ENCODE results near the gene BRAP.
"Not testable (repeated sequence)": the region's sequence is repeated elsewhere in the genome, so short reads cannot be mapped to it uniquely, and the experiment has no call there.

Gene BRAP

DNA sequence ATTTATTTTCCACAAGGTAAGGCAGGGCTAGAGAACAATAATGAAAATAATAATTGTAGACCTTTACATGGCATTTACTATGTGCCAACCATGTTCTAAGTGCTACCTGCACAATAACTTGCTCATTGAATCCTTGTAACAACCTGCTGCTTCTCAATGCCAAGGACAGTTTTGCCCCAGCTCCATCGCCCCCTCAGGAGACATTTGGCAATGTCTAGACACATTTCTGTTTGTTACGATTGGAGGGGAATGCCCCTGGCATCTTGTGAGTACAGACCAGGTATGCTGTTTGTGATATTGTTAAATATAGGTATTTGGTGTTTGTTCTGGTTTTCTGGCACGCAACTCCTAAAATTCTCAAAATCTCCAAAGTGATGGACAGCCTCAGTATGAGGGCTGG is 78.5 kb downstream of the BRAP start:
- DNase-seq: no peak

DNA sequence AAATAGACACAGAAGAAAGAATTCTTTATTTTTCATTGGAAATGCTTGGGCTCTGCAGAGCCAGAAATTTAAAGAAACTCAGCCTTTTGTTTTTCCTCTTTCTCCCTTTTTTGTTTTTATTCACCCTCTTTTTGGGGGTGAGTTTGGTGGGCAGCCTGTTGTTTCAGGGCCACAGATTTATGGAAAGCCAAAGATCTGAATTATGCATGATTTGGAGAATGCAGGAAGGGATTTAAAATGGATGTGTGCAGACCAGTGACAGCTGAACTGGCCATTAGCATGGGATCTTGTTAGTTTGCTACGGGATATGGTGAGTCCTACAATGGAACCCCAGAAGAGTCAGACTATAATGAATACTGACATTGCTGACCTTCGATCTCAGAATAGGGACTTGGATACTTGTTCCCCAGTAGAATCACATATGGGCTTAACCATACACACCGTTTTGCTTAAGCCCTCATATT is 79.0 kb downstream of the BRAP start:
- peak in 1 of 56 donors; percentile 1 for DNase-seq

DNA sequence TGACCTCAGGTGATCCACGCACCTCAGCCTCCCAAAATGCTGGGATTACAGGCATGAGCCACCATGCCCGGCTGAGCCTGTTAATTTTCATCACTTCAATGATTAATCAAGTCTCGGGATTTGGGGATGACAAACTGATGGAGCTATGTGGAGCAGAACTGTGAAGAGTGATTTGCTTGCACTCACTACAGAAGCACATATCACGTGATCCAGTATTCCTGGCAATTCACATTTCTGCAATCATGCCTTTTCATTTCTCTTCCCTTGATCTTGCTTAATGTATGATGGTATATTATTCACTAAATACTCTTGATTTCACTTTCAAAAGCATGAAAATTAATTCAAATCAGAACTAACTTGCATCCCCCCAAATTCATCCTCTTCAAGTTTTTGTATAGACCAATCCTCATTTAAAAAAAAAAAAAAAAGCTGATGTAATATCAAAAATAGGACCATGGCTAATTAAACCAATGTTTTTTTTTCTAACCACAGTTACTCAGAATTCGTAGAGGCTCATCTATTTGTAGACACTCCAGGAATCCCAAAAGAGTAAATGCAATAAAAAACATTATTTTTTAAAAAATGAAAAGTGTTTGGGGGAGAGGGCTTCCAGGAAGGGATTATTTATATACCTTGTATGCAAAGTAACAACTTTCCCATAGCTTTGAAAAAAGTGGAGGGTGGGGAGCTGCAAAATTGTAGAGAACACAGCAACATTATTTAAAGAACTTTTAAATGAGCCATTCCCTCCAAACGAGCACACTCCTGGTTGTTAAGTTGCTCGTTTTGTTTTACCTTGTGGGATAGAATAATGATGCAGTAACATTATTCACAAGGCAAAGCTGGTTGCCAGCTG is 79.6 kb downstream of the BRAP start:
- peak in 2 of 56 donors; percentile 1 to 2 for DNase-seq

DNA sequence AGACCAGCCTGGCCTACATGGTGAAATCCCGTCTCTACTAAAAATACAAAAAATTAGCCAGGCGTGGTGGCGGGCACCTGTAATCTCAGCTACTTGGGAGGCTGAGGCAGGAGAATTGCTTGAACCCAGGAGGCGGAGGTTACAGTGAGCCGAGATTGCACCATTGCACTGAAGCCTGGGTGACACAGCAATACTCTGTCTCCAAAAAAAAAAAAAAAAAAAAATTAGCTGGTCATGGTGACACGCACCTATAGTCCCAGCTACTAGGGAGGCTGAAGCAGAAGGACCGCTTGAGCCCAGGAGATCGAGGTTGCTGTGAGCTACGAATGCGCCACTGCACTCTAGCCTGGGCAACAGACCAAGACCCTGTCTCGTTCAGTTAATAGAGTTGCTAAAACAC is 82.9 kb downstream of the BRAP start:
- not testable (repeated sequence) for DNase-seq

DNA sequence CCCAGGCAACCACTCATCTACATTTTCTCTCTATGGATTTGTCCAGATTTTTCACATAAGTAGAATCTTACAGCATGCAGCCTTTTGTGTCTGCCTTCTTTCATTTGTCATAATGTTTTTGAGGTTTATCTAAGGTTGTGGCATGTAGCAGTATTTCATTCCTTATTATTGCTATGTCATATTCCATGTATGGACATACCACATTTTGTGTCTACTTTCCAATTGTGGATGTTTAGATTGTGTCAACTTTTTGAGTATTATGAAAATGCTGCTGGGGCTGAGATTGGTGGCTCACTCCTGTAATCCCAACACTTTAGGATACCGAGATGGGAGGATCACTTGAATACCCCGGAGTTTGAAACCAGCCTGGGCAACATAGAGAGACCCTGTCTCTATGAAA is 83.4 kb downstream of the BRAP start:
- DNase-seq: no peak

DNA sequence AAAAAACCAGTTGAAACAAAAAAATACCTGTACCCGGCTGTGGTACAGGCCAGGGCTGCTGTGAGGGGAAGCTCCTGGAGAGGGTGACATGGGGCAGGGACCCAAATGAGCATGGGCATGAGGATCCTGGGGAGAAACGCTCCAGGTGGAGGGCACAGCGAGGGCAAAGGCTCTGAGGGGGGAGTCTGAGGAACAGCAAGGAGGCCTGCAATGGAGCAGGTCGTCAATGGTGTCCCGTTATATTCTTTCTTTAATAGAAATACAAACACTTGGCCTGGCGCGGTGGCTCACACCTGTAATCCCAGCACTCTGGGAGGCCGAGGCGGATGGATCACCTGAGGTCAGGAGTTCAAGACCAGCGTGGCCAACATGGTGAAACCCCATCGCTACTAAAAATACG is 84.8 kb downstream of the BRAP start:
- not testable (repeated sequence) for DNase-seq

DNA sequence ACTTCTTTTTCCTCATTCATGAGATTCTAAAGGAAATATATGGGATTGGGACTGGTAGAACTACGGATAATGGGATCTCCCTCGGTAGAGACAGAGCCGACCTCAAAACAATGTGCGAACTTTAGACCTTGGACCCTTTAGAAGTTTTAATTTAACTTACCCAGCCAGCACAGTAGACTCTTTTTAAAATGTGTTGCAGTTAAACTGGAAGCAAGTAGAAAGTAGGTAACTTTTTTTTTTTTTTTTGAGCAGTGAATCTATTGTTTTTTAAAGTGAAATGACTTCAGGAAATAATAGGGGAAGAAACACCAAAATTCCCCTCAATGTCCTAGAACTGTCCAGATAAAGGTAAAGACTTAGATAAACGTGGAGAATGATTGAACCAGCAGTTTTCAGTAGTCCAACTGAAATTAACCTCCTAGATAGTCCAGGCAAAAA is 85.5 kb downstream of the BRAP start:
- DNase-seq: no peak

DNA sequence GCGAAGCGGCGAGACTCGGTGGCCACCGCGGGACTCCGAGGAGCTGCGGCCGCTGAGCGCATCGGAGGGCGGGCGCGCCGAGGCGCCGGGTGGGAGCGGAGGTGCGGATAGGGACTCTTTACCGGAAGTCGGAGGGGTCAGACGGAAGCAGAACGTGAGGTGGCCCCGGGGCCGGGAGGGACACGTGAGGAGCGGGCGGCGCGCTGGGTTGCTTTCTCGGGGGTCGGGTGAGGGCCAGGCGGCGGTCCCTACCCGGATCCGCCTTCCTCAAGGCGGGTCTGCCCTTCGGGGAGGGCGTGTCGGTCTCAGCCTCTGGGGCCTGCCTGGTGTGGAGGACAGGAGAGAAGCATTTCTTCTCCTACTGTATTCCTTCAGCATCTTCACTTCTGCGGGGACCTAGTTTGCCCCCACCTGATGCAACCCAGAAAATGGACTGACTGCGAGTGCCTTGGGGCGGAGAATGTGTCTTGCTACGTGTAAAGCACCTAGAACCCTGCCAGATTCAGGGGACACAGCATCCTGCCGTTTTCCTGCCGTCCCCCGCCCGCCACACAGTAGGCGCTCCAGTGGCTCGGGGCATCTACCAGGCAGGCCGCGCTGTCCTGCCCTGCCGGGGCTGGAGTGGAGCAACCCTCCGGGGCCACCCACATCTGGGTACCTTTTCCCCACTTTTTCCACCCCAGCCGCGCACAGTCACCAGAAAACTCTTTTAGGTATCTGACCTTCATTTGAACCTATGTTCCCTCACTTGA is 86.1 kb downstream of the BRAP start:
- DNase-seq: peak; percentile 14 to 94 (median 79)

DNA sequence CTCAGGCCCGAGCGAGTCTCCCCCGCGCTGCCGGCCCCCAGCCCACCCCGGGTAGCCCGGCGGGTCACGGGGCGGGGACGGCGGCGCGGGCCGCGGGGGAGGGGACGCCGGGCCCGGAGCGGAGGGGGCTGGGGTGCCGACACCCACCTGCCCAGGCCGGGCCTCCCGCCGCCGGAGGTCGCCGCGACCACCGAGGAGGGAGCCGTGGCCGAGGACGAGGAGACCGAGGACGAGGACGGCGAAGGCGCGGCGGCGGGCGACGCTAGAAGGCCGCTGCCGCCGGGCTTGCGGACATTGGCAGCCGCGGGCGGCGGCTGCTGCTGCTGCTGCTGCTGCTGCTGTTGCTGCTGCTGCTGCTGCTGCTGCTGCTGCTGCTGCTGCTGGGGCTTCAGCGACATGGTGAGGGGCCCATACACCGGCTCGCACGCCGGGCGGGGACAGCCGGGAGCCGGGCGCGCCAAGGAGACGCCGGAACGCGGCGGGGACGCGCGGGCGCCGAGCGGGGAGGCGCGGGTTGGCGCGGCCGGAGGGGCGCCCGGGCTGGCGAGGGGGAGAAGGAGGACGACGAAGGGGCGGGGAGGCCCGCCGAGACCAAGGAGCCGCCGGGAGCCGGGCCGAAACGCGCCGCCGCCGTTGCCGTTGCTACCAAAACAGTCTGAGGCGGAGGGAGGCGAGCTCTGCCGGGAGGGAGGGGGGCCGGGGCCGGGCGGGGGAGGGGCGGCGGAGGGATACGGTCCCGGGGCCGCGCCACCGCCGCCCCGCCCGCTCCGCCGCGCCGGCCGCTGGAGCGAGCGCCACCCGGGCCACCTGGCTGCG is 86.9 kb downstream of the BRAP start, which contains the start of gene ATXN2:
ATXN2 (minus strand) TSS at position 679 of the 816 bp plus-strand sequence; CDS start at position 398, 281 bp downstream.
- peak in 48 of 56 donors; percentile 6 to 87 (median 68) for DNase-seq

DNA sequence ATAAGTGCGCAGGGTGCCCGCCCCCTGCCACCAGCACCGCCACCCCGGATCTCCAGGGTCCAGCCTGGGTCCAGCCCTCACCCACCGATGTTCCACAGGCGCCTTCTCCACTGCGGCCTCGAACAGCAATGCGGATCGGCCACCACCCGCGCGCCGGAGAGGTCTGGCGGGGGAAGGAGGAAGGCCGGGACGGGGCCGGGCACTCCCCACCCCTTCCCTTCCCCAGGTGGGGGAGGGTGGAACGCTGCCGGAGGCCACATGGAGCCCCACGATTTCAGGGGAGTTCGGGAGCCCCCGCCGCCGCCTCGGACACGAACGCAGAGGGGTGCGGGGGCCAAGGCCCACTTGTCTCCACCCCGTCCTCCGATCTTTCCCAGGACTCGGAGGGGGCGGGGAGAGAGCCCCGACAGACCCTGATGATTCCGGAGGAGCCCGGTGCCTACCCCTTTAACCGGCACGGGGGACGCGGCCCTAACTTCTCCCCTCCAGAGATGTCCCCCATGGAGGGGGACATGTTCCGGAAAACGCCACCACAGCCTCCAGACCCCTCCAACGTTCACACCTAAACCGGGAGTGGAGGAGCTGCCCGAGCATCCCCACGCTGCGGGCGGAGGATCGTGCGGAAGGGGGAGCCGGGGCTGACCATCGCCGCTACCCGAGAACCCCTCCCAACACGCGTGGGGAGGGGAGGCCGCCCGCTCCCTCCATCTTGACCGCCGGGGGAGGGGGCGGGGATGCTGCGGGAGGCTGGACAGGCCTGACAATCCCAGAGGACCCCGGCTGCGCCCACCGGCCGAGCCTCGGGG is 87.7 kb downstream of the BRAP start:
- peak in 49 of 56 donors; percentile 3 to 71 (median 41) for DNase-seq

DNA sequence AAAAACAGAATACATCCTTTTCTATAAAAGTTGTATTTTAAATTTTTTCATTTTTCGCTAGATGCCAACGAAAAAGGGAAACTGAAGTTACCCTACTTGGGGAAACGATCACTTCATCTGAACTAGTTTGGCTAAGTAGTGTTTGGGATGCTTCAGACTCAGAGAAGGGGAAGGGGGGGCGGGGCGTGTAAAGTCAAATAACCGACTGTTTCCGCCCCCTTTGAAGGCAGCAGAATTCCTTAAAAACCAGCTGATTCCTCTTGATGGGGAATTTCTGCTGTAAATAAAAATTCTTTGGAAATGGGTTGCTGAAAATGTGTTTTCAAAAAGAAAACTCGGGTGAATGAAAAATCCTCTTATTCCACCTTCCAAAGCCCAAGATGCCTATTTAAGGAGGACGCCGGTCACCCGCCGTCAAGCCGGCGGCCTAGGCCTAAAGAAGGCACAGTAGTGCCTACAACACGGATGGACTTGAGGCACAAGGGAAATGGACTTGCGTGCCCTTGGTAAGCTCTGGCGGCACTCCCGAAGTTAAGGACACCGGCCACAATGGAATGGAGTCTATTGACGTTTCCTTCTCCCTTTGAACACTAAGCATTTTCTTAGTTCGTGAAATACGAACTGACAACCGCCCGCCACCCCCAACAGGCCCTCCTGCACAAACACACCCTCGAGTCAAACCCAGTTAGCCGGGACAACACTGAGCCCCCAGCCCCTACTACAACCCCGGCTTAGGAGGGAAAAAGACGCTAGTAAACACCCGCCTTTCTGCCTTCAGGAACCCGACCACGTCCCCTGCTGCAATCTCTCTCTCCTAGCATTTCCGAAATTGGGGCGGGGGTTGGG is 88.5 kb downstream of the BRAP start:
- peak in 44 of 56 donors; percentile 3 to 60 (median 29) for DNase-seq

DNA sequence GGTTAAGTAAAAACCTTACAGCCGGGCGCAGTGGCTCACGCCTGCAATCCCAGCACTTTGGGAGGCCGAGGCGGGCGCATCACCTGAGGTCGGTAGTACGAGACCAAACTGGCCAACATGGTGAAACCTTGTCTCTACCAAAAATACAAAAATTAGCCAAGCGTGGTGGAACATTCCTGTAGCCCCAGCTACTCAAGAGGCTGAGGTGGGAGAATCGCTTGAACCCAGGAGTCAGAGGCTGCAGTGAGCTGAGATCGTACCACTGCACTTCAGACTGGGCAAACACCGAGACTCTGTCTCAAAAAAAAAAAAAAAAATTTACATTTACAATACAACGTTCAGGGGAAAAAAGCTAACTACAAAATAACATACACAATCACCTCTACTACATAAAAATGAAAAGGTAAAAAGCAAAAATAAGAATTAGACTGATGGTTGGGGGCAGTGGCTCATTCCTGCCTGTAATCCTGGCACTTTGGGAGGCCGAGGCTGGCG is 90.4 kb downstream of the BRAP start:
- not testable (repeated sequence) for DNase-seq
